ENCODE results near the gene CLASP1.

- TF ChIP-seq CTCF (IDR thresholded peaks at IDR 0.05) = no peak
- TF ChIP-seq POLR2AphosphoS5 (IDR thresholded peaks at IDR 0.05; ENCODE audit: low read depth, low read length) = no peak
These were observed 20.9 kb upstream of the CLASP1 start for GRCh38 chr2:121670181-121670580.
